SH-SY5Y (cell line): ENCODE data around the gene HECW1.

Source experiments
- GATA2 ChIP-seq: IDR thresholded peaks from 2 replicates; pipeline ENCODE4 v1.6.1; 2011; ENCODE audit warnings: mild to moderate bottlenecking, low read depth, low read length
- GATA3 ChIP-seq: IDR thresholded peaks from 2 replicates; pipeline ENCODE4 v1.6.1; 2011; ENCODE audit warnings: low read depth, mild to moderate bottlenecking, low read length, moderate library complexity

GRCh38 chr7:43195768-43196167 lies 83.3 kb downstream of the HECW1 start:
- no peak for TF ChIP-seq GATA2
- TF ChIP-seq GATA3: no peak
